Esophagus muscularis mucosa (tissue), 4 donors: Measurements from ENCODE around the gene SPDYA.

Experiments
- EP300 ChIP-seq: sonication (generic); formaldehyde crosslinking; IDR thresholded peaks from one replicate; pipeline ENCODE4 v1.6.1; 2017; ENCODE audit warnings: antibody characterized with exemption
- POLR2A ChIP-seq: fragments of 450-650 bp; IDR thresholded peaks from one replicate; pipeline ENCODE4 v1.6.1; 2017; ENCODE audit warnings: antibody characterized with exemption, moderate library complexity, mild to moderate bottlenecking, low read depth
- TF ChIP-seq, protein P1 (sequence below), 3 experiments: fragments of 200-600 bp in 2 of 3; fragments of 450-650 bp in 1 of 3; sonication (generic) in 2 of 3; IDR thresholded peaks; one replicate each; pipeline ENCODE4 v1.5.1; 2017 to 2019; ENCODE audit warnings: antibody characterized with exemption in 3 of 3, mild to moderate bottlenecking in 2 of 3, moderate library complexity in 1 of 3

DNA sequence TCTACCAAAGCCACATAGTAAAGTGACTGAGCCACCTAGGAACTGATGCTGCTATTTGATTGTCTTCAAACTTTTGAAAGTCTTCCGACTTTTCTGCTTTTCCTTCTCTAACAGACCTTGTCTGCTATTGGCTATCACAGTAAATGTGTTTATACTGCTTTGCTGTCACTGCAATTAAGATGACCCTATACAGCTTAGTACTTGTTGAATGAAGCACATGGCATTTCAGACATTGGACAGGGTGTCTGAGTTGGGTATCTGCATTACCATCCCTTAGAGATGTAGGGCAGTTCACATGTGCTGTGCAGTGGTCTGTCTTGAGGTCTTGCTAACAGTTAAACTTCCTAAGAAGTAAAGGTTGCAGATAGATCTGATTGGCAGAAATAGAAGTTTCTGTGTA, 87.4 kb downstream of the SPDYA start:
- TF ChIP-seq POLR2A (no peak), EP300 (no peak)
- TF ChIP-seq, protein P1, sequence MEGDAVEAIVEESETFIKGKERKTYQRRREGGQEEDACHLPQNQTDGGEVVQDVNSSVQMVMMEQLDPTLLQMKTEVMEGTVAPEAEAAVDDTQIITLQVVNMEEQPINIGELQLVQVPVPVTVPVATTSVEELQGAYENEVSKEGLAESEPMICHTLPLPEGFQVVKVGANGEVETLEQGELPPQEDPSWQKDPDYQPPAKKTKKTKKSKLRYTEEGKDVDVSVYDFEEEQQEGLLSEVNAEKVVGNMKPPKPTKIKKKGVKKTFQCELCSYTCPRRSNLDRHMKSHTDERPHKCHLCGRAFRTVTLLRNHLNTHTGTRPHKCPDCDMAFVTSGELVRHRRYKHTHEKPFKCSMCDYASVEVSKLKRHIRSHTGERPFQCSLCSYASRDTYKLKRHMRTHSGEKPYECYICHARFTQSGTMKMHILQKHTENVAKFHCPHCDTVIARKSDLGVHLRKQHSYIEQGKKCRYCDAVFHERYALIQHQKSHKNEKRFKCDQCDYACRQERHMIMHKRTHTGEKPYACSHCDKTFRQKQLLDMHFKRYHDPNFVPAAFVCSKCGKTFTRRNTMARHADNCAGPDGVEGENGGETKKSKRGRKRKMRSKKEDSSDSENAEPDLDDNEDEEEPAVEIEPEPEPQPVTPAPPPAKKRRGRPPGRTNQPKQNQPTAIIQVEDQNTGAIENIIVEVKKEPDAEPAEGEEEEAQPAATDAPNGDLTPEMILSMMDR (IDR thresholded peaks at IDR 0.05) = no peak
